Measurements from ENCODE around the gene LMX1A.

LMX1A gene

DNA sequence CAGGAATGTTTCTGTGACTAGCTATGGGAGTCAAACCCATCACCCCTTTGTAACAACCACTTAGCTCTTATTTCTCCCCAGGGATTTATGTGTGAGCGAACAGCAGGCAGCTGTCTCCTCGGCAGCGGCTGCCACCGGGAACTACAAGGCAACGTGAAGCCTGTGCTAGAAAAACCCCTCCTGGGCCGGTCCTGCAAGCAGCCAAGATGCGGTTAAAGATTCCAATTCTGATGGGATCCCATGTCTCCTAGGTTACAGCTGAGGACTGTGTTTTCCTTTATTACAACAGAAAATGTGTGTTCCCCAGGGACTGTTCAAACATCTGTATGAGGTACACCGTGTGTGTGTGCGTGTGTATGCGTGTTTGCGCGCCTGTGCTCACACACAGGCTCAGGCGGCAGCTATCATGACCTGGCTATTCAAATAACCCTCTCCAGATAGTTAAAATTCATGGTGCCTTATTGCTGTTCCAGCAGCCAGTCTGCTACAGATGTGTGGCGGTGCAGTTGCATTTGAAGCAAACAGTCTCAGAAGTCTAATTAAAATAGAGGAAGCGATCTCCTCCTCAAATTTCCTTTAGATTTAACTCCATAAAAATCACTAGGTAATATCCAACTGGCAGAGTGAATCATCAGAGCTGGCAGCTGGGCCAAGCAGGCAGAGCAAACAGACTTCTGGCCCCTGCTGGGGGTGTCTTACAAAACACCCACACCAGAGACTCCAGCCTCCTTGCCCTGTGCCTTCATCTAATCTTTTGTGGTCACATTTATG is 68.0 kb downstream of the LMX1A start (continued):
- TF ChIP-seq, protein P1, sequence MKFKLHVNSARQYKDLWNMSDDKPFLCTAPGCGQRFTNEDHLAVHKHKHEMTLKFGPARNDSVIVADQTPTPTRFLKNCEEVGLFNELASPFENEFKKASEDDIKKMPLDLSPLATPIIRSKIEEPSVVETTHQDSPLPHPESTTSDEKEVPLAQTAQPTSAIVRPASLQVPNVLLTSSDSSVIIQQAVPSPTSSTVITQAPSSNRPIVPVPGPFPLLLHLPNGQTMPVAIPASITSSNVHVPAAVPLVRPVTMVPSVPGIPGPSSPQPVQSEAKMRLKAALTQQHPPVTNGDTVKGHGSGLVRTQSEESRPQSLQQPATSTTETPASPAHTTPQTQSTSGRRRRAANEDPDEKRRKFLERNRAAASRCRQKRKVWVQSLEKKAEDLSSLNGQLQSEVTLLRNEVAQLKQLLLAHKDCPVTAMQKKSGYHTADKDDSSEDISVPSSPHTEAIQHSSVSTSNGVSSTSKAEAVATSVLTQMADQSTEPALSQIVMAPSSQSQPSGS (tag by site-specific recombination; IDR thresholded peaks at IDR 0.05; ENCODE audit: low read depth) = no peak
- TF ChIP-seq ZSCAN30 (tag by site-specific recombination; IDR thresholded peaks at IDR 0.05) (0 out of 2 replicates have a peak, but pooled peaks have one; percentile 11), ZSCAN16 (tag by site-specific recombination; IDR thresholded peaks at IDR 0.05) (no peak), ZNF174 (tag by site-specific recombination; IDR thresholded peaks at IDR 0.05) (no peak), ZNF112 (tag by site-specific recombination; IDR thresholded peaks at IDR 0.05) (no peak), ZNF10 (tag by site-specific recombination; IDR thresholded peaks at IDR 0.05) (peak; percentile 48; the same call in 1 of the 2 replicates), SCRT1 (tag by site-specific recombination; IDR thresholded peaks at IDR 0.05; ENCODE audit: borderline replicate concordance) (no peak), ZNF747 (tag by site-specific recombination; IDR thresholded peaks at IDR 0.05) (no peak), EGR2 (tag by site-specific recombination; IDR thresholded peaks at IDR 0.05; ENCODE audit: low read depth) (peak; percentile 20; the same call in 1 of the 2 replicates), ZNF530 (tag by site-specific recombination; IDR thresholded peaks at IDR 0.05; ENCODE audit: low read depth) (no peak), ZEB2 (tag by site-specific recombination; IDR thresholded peaks at IDR 0.05) (0 out of 2 replicates have a peak, but pooled peaks have one; percentile 10), OSR2 (tag by site-specific recombination; IDR thresholded peaks at IDR 0.05) (peak; percentile 60), RBAK (tag by site-specific recombination; IDR thresholded peaks at IDR 0.05) (no peak), ZNF341 (tag by site-specific recombination; IDR thresholded peaks at IDR 0.05; ENCODE audit: low read depth) (peak; percentile 87), ZNF24 (tag by site-specific recombination; IDR thresholded peaks at IDR 0.05) (no peak), TRIM28 (IDR thresholded peaks at IDR 0.05; ENCODE audit: borderline replicate concordance, low read length) (peak; percentile 57; the same call in 1 of the 2 replicates), ZNF664 (tag by site-specific recombination; IDR thresholded peaks at IDR 0.05) (no peak), ZNF214 (tag by site-specific recombination; IDR thresholded peaks at IDR 0.05; ENCODE audit: borderline replicate concordance) (no peak), GLIS2 (tag by site-specific recombination; IDR thresholded peaks at IDR 0.05) (0 out of 2 replicates have a peak, but pooled peaks have one; percentile 25), WT1 (tag by site-specific recombination; IDR thresholded peaks at IDR 0.05) (peak; percentile 56; the same call in 1 of the 2 replicates), GFI1B (tag by site-specific recombination; IDR thresholded peaks at IDR 0.05) (no peak), ZNF629 (tag by site-specific recombination; IDR thresholded peaks at IDR 0.05) (peak; percentile 18; the same call in 1 of the 2 replicates), ZNF610 (tag by site-specific recombination; IDR thresholded peaks at IDR 0.05; ENCODE audit: borderline replicate concordance) (no peak)
- TF ChIP-seq, protein P2, sequence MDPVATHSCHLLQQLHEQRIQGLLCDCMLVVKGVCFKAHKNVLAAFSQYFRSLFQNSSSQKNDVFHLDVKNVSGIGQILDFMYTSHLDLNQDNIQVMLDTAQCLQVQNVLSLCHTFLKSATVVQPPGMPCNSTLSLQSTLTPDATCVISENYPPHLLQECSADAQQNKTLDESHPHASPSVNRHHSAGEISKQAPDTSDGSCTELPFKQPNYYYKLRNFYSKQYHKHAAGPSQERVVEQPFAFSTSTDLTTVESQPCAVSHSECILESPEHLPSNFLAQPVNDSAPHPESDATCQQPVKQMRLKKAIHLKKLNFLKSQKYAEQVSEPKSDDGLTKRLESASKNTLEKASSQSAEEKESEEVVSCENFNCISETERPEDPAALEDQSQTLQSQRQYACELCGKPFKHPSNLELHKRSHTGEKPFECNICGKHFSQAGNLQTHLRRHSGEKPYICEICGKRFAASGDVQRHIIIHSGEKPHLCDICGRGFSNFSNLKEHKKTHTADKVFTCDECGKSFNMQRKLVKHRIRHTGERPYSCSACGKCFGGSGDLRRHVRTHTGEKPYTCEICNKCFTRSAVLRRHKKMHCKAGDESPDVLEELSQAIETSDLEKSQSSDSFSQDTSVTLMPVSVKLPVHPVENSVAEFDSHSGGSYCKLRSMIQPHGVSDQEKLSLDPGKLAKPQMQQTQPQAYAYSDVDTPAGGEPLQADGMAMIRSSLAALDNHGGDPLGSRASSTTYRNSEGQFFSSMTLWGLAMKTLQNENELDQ (tag by site-specific recombination; IDR thresholded peaks at IDR 0.05; ENCODE audit: low read depth) = no peak
- TF ChIP-seq, protein P3, sequence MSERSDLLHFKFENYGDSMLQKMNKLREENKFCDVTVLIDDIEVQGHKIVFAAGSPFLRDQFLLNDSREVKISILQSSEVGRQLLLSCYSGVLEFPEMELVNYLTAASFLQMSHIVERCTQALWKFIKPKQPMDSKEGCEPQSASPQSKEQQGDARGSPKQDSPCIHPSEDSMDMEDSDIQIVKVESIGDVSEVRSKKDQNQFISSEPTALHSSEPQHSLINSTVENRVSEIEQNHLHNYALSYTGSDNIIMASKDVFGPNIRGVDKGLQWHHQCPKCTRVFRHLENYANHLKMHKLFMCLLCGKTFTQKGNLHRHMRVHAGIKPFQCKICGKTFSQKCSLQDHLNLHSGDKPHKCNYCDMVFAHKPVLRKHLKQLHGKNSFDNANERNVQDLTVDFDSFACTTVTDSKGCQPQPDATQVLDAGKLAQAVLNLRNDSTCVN (tag by site-specific recombination; optimal IDR thresholded peaks at IDR 0.05) = peak; percentile 19
- TF ChIP-seq, protein P4, sequence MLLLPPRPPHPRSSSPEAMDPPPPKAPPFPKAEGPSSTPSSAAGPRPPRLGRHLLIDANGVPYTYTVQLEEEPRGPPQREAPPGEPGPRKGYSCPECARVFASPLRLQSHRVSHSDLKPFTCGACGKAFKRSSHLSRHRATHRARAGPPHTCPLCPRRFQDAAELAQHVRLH (tag by site-specific recombination; IDR thresholded peaks at IDR 0.05) = peak; percentile 36; the same call in 1 of the 2 replicates
- TF ChIP-seq, protein P5, sequence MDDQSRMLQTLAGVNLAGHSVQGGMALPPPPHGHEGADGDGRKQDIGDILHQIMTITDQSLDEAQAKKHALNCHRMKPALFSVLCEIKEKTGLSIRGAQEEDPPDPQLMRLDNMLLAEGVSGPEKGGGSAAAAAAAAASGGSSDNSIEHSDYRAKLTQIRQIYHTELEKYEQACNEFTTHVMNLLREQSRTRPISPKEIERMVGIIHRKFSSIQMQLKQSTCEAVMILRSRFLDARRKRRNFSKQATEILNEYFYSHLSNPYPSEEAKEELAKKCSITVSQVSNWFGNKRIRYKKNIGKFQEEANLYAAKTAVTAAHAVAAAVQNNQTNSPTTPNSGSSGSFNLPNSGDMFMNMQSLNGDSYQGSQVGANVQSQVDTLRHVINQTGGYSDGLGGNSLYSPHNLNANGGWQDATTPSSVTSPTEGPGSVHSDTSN (CRISPR knock-in tag; IDR thresholded peaks at IDR 0.05) = no peak
- TF ChIP-seq, protein P6, sequence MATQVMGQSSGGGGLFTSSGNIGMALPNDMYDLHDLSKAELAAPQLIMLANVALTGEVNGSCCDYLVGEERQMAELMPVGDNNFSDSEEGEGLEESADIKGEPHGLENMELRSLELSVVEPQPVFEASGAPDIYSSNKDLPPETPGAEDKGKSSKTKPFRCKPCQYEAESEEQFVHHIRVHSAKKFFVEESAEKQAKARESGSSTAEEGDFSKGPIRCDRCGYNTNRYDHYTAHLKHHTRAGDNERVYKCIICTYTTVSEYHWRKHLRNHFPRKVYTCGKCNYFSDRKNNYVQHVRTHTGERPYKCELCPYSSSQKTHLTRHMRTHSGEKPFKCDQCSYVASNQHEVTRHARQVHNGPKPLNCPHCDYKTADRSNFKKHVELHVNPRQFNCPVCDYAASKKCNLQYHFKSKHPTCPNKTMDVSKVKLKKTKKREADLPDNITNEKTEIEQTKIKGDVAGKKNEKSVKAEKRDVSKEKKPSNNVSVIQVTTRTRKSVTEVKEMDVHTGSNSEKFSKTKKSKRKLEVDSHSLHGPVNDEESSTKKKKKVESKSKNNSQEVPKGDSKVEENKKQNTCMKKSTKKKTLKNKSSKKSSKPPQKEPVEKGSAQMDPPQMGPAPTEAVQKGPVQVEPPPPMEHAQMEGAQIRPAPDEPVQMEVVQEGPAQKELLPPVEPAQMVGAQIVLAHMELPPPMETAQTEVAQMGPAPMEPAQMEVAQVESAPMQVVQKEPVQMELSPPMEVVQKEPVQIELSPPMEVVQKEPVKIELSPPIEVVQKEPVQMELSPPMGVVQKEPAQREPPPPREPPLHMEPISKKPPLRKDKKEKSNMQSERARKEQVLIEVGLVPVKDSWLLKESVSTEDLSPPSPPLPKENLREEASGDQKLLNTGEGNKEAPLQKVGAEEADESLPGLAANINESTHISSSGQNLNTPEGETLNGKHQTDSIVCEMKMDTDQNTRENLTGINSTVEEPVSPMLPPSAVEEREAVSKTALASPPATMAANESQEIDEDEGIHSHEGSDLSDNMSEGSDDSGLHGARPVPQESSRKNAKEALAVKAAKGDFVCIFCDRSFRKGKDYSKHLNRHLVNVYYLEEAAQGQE (tag by site-specific recombination; IDR thresholded peaks at IDR 0.05) = no peak

All from HEK293 (cell line).